Osteocyte (in vitro differentiated cells): ENCODE results near the gene CHAF1A. TPM values are rescaled to one million over a fixed set of nuclear protein-coding genes. Genes with fewer than 3 reads are reported as not detected.

Experiments
- DNase-seq: peaks from one replicate; pipeline ENCODE4 v3.0.0; 2021; ENCODE audit warnings: mixed read lengths; ENCODE audit not compliant: unreplicated experiment; ENCODE audit errors: extremely low spot score
- H3K27ac Mint-ChIP-seq: one replicate; pipeline ENCODE4 v1.8.0; 2021; ENCODE audit warnings: mild to moderate bottlenecking, mixed read lengths; ENCODE audit not compliant: unreplicated experiment
- H3K27me3 Mint-ChIP-seq: one replicate; pipeline ENCODE4 v1.8.0; 2021; ENCODE audit warnings: mixed read lengths; ENCODE audit not compliant: unreplicated experiment
- H3K36me3 Mint-ChIP-seq: one replicate; pipeline ENCODE4 v1.8.0; 2021; ENCODE audit warnings: mixed read lengths; ENCODE audit not compliant: unreplicated experiment
- H3K4me1 Mint-ChIP-seq: one replicate; pipeline ENCODE4 v1.8.0; 2021; ENCODE audit warnings: mixed read lengths; ENCODE audit not compliant: unreplicated experiment
- H3K4me3 Mint-ChIP-seq: one replicate; pipeline ENCODE4 v1.8.0; 2021; ENCODE audit warnings: mild to moderate bottlenecking, moderate library complexity, mixed read lengths; ENCODE audit not compliant: unreplicated experiment
- H3K9me3 Mint-ChIP-seq: one replicate; pipeline ENCODE4 v1.8.0; 2021; ENCODE audit warnings: mixed read lengths; ENCODE audit not compliant: unreplicated experiment
- CTCF ChIP-seq: fragments of 200-600 bp; sonication (generic); IDR thresholded peaks from 2 replicates; pipeline ENCODE4 v1.5.0; 2021; ENCODE audit warnings: antibody characterized with exemption, mild to moderate bottlenecking, moderate library complexity
- total RNA-seq: library from RNA; stranded (reverse); gene quantifications from 2 replicates; pipeline ENCODE4 v1.2.1, GENCODE V29; 2021

CHAF1A gene
- total RNA-seq, 1 donor from 2014 or later = 9.7 TPM

- H3K27me3 Mint-ChIP-seq = no peaks in the 10 kb centered on the region
- no peak for DNase-seq
- TF ChIP-seq CTCF = no peak
- no peaks in the 10 kb centered on the region for H3K4me1 Mint-ChIP-seq
- H3K4me3 Mint-ChIP-seq = no peak overlapping the region
- H3K9me3 Mint-ChIP-seq = no peaks in the 10 kb centered on the region
- H3K27ac Mint-ChIP-seq = no peak overlapping the region
- H3K36me3 Mint-ChIP-seq = peaks cover 21% of the 10 kb centered on the region
Measured at GRCh38 chr19:4445963-4446703, 43.7 kb downstream of the CHAF1A start.

- DNase-seq = no peak
- no peak overlapping the region for H3K27ac Mint-ChIP-seq
- no peaks in the 10 kb centered on the region for H3K4me1 Mint-ChIP-seq
- H3K9me3 Mint-ChIP-seq = no peaks in the 10 kb centered on the region
- H3K4me3 Mint-ChIP-seq = no peak overlapping the region
- peaks cover 21% of the 10 kb centered on the region for H3K36me3 Mint-ChIP-seq
- TF ChIP-seq CTCF = no peak
- H3K27me3 Mint-ChIP-seq = no peaks in the 10 kb centered on the region
Measured at GRCh38 chr19:4446704-4447200, 44.3 kb downstream of the CHAF1A start.

GRCh38 chr19:4447327-4448146 is 45.1 kb downstream of the CHAF1A start:
- no peak for TF ChIP-seq CTCF
- H3K9me3 Mint-ChIP-seq = no peaks in the 10 kb centered on the region
- no peak overlapping the region for H3K27ac Mint-ChIP-seq
- no peaks in the 10 kb centered on the region for H3K4me1 Mint-ChIP-seq
- H3K36me3 Mint-ChIP-seq = peaks cover 21% of the 10 kb centered on the region
- no peaks in the 10 kb centered on the region for H3K27me3 Mint-ChIP-seq
- no peak overlapping the region for H3K4me3 Mint-ChIP-seq
- no peak for DNase-seq

- no peak overlapping the region for H3K27ac Mint-ChIP-seq
- TF ChIP-seq CTCF = no peak
- no peaks in the 10 kb centered on the region for H3K4me1 Mint-ChIP-seq
- H3K9me3 Mint-ChIP-seq = no peaks in the 10 kb centered on the region
- no peak overlapping the region for H3K4me3 Mint-ChIP-seq
- no peak for DNase-seq
- H3K27me3 Mint-ChIP-seq = no peaks in the 10 kb centered on the region
- peaks cover 21% of the 10 kb centered on the region for H3K36me3 Mint-ChIP-seq
Measured at GRCh38 chr19:4448147-4448985, 45.9 kb downstream of the CHAF1A start.
